Midbrain (tissue), 1 donor: Measurements from ENCODE around the gene ATG9B.
"Not testable (repeated sequence)": the region's sequence is repeated elsewhere in the genome, so short reads cannot be mapped to it uniquely, and the experiment has no call there.

Experiments used
- DNase-seq: peaks from one replicate; lab custom pipeline; 2025; lab: John Stamatoyannopoulos, UW

Gene ATG9B

DNA sequence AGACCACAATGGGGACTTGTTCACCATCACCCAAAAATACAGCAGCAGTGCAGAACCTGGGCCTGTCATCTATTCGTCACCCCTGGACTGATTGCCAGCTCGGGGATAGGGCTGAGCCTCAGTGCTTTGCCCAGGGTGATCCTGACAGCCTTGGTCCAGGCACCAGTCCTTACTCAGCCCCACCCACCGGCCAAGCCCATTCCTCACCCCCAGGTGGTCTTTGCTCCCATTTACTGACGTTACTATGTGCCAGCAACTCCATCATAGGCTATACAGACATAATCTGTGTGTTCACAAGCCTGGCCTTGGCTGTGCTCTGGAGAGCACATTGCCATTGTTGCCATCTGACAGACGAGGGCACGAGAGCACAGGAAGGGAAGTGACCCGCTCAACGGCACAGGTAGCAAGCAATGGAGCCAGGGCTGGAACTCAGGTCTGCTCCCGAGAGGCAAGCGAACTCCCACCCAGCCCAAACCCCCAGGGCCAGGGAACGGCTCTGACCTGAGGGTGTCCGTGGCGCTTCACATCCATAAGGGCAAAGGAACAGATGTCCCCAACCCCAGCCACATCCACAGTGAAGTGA is 6.8 kb downstream of the ATG9B start:
- no peak for DNase-seq

DNA sequence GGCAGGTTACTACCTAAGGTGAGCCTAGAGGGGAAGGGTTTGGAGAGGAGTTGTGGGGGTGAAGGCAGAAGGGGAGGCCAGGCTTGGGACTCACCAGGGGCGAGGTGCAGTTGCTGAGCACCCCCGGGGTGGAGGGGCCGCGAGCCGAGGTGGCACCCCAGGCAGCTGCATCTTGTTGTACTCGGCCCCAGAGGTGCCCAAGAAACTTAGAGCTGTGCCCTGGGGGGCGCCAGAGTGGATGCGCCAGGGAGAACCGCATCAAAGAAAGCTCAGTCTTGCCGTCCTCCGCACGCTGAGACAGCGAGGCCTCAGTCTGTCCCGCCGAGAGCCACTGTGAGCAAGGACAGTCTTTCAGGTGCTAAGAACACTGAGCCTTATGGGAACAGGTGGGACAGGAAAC is 7.4 kb downstream of the ATG9B start:
- no peak for DNase-seq

DNA sequence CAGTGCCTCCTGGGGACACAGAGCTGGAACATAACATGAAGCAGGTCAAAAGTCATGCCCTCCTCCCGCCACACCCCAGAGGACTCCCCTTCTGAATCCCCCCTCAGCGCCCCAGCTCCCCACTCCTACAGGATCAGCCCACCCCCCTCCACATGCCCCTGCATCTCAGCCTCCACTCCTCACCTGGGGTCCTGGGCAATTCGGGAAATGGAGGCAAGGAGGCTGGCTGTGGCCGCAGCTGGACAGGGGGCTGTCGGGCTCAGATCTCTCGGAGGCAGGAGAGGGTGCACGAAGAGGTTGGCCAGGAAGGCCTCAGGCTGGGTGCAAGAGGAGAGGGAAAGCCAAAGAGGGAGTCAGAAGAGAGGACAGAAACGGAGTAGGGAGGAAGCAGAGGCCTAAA is 7.8 kb downstream of the ATG9B start:
- no peak for DNase-seq

DNA sequence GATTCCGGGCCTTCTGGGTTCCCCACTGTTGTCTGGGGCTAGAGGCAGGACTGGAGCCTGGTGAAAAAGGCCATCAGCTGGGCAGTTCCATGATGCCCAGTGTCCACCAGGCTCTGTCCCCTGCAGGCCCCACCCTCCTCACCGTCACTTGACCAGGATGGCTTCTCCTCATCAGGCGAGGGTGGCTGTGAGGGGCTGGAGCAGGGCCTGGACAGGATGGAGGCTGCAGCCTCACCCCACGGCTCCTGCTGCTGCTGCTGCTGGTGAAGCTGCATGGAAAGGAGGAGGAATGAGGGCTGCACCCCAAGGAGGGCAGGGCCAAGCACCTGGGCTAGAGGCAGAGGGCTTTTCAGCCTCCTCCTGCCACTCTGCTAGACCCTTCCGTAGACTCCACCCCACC is 8.3 kb downstream of the ATG9B start:
- no peak for DNase-seq

DNA sequence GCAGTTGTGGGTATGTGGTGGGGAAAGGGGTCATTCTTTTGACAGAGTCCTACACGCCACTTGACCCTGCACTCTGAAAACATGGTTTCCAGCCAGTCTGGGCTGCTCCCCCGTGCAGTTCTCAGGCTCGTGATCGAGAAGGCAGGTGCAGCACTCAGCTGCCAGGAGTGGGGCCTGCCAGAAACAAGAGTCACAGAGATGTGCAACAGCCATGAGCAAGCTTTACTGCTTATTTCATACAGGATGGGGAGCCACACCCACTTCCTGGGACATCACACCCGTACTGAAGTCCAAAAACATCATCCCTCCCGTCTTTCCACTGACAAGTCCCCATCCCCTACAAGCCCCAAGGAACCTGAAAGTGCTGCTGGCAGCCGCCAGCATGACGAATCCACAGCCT is 9.3 kb downstream of the ATG9B start:
- DNase-seq: no peak

DNA sequence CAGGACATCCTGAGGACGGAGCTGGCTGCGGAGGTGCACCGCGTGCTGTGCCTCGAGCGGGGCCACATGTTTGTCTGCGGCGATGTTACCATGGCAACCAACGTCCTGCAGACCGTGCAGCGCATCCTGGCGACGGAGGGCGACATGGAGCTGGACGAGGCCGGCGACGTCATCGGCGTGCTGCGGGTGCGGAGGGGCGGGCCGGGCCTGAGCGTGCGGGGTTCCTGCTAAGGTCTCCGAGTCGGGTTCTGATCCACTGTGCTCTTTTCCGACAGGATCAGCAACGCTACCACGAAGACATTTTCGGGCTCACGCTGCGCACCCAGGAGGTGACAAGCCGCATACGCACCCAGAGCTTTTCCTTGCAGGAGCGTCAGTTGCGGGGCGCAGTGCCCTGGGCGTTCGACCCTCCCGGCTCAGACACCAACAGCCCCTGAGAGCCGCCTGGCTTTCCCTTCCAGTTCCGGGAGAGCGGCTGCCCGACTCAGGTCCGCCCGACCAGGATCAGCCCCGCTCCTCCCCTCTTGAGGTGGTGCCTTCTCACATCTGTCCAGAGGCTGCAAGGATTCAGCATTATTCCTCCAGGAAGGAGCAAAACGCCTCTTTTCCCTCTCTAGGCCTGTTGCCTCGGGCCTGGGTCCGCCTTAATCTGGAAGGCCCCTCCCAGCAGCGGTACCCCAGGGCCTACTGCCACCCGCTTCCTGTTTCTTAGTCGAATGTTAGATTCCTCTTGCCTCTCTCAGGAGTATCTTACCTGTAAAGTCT is 10.4 kb downstream of the ATG9B start:
- peak; percentile 57 for DNase-seq

DNA sequence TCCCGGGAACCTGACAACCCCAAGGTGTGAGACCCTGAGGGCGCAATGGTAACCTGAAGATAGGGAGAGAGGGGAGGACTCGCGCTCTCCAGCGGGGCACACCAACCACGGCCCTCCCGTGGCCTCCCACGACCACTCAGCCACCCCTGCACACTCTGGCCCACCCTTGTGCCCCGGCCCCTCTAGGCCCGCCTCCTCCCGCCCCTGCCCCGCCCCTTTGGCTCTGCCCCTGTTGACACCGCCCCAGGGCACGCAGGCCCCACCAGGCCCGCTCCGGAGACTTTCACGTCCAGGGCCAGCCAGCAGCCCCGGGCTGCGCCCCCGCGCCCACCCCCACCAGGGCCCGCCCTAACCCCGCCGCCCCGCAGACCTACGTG is 10.9 kb downstream of the ATG9B start:
- DNase-seq: no peak

DNA sequence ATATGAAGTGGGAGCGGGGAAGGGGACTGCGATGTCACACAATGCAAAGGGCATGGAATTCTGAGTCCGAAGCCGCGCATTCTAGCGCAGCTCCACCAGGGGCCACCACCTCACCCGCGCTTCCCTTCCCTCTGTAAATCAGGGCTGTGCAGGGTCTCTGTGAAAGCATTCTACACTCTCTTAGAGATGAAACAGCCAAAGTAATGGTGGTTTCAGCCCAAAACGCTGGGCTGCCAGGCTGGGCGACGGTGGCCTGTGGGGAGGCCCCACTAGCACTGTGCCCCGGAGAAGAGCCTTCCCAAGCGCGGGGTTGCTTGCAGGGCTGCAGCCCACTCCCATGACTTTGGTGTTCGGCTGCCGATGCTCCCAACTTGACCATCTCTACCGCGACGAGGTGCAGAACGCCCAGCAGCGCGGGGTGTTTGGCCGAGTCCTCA is 11.4 kb downstream of the ATG9B start:
- DNase-seq: no peak

DNA sequence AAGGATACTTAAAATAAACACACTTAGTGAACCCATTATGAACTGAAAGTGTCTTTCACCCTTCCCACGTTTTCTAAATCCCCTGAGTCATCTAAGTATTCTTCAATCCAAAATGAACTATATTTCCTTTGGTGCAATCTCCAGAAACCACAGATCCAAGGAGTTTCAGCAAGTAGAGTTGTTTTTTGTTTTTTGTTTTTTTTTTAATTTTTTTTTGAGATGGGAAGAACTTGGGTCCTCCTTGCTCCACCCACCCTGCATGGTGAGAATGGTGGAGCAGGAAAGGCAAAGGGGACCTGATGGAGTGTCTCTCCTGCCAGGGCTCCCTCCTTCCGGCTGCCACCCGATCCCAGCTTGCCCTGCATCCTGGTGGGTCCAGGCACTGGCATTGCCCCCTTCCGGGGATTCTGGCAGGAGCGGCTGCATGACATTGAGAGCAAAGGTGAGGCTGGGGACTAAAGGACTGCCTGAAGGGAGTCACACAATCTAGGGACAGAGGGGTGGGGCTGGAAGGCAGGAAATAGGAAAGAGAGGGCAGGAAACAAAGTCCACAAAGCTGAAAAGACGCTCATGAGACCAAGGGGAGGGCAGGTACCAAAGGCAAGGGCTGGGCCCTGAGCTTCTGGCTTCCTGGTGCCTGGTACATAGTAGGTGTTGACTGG is 12.1 kb downstream of the ATG9B start:
- DNase-seq: no peak

DNA sequence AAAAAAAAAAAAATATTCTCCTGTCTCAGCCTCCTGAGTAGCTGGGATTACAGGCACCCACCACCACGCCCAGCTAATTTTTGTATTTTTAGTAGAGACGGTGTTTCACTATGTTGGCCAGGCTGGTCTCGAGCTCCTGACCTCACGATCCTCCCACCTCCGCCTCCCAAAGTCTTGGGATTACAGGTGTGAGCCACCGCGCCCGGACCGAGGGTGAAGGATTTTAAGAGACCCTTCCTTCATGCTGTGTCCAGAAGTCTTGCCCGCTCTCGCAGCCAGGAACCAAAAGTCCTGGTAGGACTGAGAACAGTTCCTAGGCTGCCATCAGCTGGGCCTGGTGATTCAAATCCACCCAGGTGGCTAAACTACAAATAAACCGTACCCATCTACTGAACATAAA is 12.7 kb downstream of the ATG9B start:
- not testable (repeated sequence) for DNase-seq

DNA sequence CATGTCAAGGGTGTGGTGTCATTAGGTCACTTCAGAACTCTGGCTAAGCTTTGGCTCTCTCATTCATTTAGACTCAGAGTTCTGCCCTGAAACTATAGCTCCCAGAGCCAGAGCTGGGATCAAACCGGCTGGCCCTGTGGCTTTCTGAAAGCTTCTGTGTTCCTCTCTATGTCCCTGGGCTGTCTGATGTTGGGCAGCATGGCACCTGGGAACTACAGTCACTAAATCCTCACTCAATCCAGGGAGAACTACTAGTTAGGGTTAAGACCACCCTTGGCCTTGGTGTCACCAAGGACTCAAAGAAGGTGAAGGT is 13.2 kb downstream of the ATG9B start:
- DNase-seq: no peak

DNA sequence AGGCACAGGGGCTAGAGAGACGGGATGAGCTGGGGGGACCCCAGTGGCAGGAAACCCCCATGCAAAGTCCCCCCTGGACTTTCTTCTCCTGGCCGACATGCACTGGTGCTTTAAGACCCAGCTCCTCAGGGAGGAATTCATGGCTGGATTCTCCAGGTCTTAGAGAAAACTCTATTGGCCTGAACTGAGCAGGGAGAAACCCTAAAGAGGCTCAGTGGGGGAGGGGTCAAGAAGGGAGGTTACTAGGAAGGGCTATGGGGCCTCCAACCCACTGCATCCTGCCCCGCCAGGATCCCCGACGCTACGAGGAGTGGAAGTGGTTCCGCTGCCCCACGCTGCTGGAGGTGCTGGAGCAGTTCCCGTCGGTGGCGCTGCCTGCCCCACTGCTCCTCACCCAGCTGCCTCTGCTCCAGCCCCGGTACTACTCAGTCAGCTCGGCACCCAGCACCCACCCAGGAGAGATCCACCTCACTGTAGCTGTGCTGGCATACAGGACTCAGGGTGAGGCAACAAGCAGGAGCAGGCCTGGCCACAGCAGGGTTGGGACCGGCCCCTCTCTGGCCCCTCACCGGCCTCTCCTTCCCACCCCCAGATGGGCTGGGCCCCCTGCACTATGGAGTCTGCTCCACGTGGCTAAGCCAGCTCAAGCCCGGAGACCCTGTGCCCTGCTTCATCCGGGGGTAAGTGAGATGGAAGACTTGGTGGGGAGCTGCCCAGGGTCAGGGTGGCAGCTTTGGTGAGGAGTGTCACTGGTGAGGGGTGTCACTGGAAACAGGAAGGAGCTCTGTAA is 13.8 kb downstream of the ATG9B start:
- no peak for DNase-seq

DNA sequence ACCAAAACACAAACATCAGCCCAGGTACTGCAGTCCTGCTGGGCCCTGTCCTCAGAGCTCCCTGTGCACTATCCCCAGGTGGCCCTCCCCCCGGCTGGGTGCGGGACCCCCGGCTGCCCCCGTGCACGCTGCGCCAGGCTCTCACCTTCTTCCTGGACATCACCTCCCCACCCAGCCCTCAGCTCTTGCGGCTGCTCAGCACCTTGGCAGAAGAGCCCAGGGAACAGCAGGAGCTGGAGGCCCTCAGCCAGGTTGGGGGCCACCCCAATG is 14.3 kb downstream of the ATG9B start:
- DNase-seq: no peak

DNA sequence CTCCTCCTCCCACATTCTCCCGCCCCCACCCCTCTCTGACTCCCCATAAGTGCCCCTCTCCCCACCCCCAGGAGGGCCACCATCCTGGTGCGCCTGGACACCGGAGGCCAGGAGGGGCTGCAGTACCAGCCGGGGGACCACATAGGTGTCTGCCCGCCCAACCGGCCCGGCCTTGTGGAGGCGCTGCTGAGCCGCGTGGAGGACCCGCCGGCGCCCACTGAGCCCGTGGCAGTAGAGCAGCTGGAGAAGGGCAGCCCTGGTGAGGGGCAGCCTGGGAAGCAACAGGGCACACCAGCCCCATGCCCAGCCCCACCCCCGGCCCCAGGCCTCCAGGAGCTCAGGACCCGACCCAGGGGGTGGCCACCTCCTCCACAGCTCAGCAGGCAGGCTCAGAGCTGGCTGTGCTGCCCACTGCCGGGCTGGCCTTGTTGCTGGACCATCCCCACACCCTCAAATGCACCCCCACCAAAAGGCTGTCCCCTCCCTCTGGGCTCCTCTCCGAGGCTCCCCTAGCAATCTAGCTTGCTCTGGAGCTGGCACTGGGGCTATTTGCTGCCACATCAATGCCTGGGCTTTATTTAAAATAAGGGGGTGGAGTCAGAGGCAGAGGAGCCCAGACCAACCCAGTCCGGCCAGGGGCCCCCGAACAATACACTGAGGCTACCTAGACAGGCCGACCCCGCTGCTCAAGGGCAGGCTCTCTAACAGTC is 14.8 kb downstream of the ATG9B start:
- DNase-seq: no peak

DNA sequence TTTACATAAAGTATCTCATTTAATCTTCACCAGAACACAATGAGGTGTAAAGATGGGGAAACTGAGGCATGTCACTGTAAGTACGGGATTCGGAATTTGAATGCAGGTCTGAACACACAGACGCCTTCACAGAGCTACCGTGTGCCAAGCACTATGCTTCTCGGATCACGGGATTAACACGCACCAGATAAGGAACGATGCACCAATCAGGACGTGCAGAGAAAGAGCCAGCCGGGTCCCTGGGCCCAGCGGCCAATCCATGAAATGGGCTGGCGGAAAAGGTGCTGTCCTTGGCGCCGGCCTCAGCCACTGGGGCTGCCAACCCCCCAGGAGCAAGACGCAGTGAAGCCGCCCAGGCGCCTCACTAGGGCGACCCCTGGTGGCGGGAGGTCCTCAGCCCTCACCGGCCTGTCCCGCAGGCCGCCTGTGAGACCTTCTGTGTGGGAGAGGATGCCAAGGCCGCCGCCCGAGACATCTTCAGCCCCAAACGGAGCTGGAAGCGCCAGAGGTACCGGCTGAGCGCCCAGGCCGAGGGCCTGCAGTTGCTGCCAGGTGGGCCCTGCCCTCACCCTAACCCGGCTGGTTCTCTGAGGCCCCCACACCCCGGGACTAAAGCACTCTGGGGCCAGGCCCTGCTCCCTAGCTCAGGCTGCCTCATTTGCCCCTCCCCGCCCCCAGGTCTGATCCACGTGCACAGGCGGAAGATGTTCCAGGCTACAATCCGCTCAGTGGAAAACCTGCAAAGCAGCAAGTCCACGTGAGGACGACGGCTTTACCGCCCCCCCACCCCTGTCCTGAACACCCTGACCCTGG is 15.6 kb downstream of the ATG9B start:
- peak; percentile 42 for DNase-seq

DNA sequence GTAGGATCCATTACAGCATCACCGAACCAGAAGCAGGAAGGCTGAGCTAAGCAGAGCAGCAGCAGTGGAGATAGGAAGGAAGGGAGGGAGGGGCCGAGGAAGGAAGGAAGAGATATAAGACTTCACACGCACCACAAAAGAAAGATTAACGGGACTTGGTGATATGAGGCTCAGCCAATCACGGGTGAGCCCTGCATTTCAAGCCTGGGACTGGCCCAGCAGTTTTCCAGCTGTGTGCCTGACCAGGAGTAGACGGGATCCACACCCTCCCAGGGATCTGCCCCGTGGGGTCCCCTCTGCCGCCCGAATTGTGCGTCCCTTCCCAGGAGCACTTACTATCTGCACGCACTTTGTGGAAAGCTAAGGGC is 16.2 kb downstream of the ATG9B start:
- DNase-seq: no peak

DNA sequence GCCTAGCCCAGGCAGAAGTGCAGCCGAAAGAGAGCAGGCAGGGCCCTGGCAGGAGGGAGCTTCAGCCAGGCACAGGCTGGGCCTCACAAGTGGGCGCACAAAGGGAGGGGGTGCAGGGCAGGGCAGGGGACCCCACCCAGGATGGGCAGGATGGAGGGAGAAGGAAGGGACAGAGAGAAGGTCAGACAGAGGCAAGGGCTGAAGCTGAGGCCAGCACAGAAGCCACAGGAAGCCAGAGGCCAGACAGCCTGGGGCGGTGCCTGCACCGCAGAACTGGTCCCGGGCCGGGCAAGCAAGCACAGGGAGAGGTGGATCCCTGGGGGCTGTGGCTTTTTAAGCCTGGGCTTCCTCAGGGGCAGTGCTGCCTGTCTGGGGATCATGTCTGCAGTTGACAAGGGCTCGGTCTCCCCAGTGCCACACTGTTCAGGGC is 16.8 kb downstream of the ATG9B start:
- no peak for DNase-seq

DNA sequence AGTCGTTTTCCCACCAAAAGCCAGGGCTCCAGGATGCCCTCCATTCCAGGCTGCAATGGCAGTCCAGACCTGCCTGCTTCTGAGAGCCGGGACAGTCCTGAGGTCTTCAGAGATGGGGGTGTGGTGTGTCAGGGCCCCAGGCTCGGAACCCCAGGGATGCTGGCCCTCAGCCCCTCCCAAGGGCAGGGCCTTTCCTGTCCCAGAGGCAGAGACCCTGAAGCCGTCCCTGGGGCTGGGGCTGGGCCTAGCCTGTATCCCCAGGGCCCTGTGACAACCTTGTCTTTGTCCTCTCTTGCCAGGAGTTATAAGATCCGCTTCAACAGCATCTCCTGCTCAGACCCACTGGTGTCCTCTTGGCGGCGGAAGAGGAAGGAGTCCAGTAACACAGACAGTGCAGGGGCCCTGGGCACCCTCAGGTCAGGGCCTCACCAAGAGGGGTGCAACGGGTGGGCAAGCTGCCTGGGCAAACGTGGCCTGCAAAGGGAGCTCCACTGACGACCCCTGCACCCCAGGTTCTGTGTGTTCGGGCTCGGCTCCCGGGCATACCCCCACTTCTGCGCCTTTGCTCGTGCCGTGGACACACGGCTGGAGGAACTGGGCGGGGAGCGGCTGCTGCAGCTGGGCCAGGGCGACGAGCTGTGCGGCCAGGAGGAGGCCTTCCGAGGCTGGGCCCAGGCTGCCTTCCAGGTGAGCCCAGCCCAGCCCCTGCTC is 17.5 kb downstream of the ATG9B start:
- DNase-seq: no peak

DNA sequence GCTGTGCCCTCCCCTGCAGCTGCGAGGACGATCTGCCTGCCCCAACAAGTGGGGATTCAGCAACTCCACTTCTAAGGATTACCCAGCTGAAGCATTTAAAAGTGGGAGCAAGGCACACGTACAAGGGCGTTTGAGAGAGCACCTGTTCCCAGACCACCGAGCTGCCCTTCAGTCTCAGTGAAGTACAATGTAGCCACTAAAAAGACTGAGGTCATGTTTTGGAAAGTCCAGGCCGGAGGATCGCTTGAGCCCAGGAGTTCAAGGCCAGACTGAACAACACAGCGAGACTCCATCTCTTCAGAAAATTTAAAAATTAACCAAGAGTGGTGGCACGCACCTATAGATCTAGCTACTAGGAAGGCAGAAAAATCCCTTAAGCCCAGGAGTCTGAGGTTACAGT is 18.7 kb downstream of the ATG9B start:
- DNase-seq: no peak

DNA sequence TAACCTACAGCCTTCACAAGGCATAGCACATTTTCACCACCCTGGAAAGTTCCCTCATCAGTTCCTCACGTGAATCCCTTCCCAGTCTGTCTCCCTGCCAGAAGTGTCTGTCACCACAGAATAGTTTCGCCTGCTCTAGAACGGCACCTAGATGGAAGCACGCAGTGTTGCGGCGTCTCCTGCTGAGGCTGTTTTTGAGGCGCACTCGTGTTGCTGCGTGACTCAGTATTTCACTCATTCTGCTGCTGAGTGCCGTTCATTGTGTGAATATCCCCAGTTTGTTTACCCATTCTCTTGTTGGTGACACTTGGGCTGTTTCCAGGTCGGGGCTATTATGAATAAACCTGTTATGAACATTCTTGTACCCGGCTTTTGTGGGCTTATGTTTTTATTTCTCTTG is 20.7 kb downstream of the ATG9B start:
- DNase-seq: no peak

DNA sequence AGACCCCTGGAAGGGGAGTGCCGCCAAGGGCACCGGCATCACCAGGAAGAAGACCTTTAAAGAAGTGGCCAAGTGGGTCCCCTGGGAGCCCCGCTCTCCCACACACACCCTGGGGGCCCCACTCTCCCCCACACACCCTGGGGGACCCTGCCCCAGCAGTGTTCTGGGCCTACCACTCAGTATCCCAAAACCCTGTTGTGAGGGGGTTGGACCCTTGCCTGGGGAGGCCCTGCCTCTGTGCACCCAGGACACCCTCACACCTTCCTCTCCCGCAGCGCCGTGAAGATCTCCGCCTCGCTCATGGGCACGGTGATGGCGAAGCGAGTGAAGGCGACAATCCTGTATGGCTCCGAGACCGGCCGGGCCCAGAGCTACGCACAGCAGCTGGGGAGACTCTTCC is 22.7 kb downstream of the ATG9B start:
- DNase-seq: no peak
